Psoas muscle (tissue), 8 donors: ENCODE results near the gene CTDP1. TPM values are rescaled to one million over a fixed set of nuclear protein-coding genes. Genes with fewer than 3 reads are reported as not detected.
A peak's percentile ranks its signal among the peaks of the same experiment; 100 is the strongest.

Experiments
- ATAC-seq, 4 donors: fragments of 200-7000 bp; cut with Tn5 transposase; one replicate each; pipeline ENCODE4 v1.9.1; 2020; ENCODE audit warnings: moderate library complexity in 3 of 4, mild to moderate bottlenecking in 2 of 4
- DNase-seq, 2 donors: peaks; one replicate each; pipeline ENCODE4 v3.0.0-alpha.2; 2020
- H3K27ac ChIP-seq: fragments of 200-600 bp; one replicate; pipeline ENCODE4 v1.8.0; 2022
- H3K27me3 ChIP-seq, 3 donors: fragments of 200-600 bp in 1 of 3; one replicate each; pipeline versions ENCODE4 v1.6.1 to v1.8.0; 2013 to 2022; ENCODE audit warnings: low read length in 2 of 3, mild to moderate bottlenecking in 2 of 3, moderate library complexity in 1 of 3; ENCODE audit not compliant: insufficient read depth in 3 of 3
- H3K36me3 ChIP-seq, 2 donors: fragments of 200-600 bp in 1 of 2; one replicate each; pipeline versions ENCODE4 v1.6.1 to v1.8.0; 2013 to 2022; ENCODE audit warnings: low read depth in 1 of 2, mild to moderate bottlenecking in 1 of 2, moderate library complexity in 1 of 2; ENCODE audit not compliant: insufficient read depth in 1 of 2
- H3K4me1 ChIP-seq: fragments of 200-600 bp; one replicate; pipeline ENCODE4 v1.8.0; 2022
- H3K4me3 ChIP-seq: fragments of 200-600 bp; one replicate; pipeline ENCODE4 v1.8.0; 2022; ENCODE audit warnings: mild to moderate bottlenecking
- H3K9me3 ChIP-seq: fragments of 200-600 bp; one replicate; pipeline ENCODE4 v1.8.0; 2022
- WGBS, 3 donors: extraction: QIAGEN DNeasy Blood & Tissue Kit; methylation state at CpG; one replicate each; pipeline versions ENCODE4 v1.1.6 to v1.1.7; 2013; 5-methylcytosine and 5-hydroxymethylcytosine counted together
- intact Hi-C, 2 donors: fragments of 100-400 bp; cut with DNase I; formaldehyde crosslinking; loops; one replicate each; pipeline versions ENCODE4 v1.11.0 to v1.14.2; 2022
- polyA plus RNA-seq, 3 donors: library from polyadenylated mRNA; stranded (reverse); fragments of 200-250 nt; gene quantifications; one replicate each; pipeline ENCODE4 v1.2.3, GENCODE V29; 2013
- total RNA-seq, 4 donors: library from RNA; stranded (reverse); fragmentation: NEBNext Ultra II Directional in 2 of 4; extraction: Animal tissue kit (Norgen Biotek cat#: 25700) in 2 of 4; gene quantifications; one replicate each; pipeline versions ENCODE4 v1.2.1 to v1.2.4, GENCODE V29; 2021 to 2023
- TF ChIP-seq, protein P1 (sequence below): fragments of 200-600 bp; IDR thresholded peaks from one replicate; pipeline ENCODE4 v1.8.0; 2022; ENCODE audit warnings: antibody characterized with exemption
- donor health status: healthy with polysubstance abuse.
- donor health status: DM: no; HTN: no; CAD: no; lungs with moderate emphysema.
- donor health status: Bipolar disorder and iron deficiency.
- donor health status: healthy.
- donor health status: DM: yes; HTN: yes; CAD: no.
- donor health status: DM: no; HTN: no; CAD: no.
- donor health status: DM: no; HTN: no; CAD: no.
- donor health status: DM: yes; HTN: yes; CAD: no.

Gene CTDP1
- total and polyA plus RNA-seq, 7 donors, result 7.6 to 21.6 (median 12.4) TPM

DNA sequence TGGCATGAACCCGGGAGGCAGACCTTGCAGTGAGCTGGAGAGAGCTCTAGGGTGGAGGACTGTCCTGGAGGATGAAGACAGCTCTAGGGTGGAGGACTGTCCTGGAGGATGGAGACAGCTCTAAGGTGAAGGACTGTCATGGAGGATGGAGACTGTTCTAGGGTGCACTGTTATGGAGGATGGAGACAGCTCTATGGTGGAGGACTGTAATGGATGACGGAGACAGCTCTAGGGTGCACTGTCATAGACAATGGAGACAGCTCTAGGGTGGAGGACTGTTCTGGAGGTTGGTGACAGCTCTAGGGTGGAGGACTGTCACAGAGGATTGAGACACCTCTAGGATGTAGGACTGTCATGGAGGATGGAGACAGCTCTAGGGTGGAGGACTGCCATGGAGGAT lies 97.1 kb downstream of the CTDP1 start:
- Histone ChIP-seq H3K4me1 (no peaks in the 10 kb centered on the region), H3K27ac (no peak overlapping the region), H3K9me3 (no peaks in the 10 kb centered on the region), H3K27me3 (peaks cover 0 to 31% (median 25%) of the 10 kb centered on the region in 3 donors), H3K4me3 (no peak overlapping the region), H3K36me3 (no peaks in the 10 kb centered on the region)
- no peak for ATAC-seq
- intact Hi-C loops, result no loop called here
- no peak for DNase-seq
- WGBS, 3 donors, result 86 to 96% (median 86%) methylated on average over 2 of the region's 2 CpGs
- TF ChIP-seq, protein P1, sequence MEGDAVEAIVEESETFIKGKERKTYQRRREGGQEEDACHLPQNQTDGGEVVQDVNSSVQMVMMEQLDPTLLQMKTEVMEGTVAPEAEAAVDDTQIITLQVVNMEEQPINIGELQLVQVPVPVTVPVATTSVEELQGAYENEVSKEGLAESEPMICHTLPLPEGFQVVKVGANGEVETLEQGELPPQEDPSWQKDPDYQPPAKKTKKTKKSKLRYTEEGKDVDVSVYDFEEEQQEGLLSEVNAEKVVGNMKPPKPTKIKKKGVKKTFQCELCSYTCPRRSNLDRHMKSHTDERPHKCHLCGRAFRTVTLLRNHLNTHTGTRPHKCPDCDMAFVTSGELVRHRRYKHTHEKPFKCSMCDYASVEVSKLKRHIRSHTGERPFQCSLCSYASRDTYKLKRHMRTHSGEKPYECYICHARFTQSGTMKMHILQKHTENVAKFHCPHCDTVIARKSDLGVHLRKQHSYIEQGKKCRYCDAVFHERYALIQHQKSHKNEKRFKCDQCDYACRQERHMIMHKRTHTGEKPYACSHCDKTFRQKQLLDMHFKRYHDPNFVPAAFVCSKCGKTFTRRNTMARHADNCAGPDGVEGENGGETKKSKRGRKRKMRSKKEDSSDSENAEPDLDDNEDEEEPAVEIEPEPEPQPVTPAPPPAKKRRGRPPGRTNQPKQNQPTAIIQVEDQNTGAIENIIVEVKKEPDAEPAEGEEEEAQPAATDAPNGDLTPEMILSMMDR, result no peak

DNA sequence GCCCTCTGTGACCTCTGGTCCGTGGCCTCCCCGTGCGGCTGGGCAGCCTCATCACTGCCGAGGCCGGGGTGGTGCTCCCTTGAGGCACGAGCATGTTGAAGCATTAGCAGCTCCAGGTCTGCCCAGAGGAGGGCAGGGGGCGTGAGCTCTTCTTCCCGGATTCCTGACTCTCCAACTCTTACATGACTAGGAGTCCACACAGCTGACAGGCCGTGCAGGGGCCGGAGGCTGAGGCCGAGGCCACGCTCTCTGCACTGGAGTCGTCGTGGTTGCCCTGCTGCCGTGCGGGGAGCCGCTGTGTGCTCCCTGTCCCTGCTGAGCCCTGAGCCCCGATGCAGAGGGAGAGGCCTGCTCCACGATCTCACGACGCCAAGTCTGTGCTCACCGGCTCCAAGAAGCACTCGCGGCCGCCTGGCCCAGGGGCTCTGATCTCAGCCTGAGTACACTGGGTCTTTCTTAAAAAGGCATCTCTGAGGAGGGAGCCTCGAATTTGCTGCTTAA lies 98.7 kb downstream of the CTDP1 start:
- DNase-seq, result peak in 1 of 2 donors; percentile 34
- Histone ChIP-seq H3K36me3 (no peaks in the 10 kb centered on the region), H3K4me1 (no peaks in the 10 kb centered on the region), H3K27ac (no peak overlapping the region), H3K4me3 (no peak overlapping the region), H3K27me3 (peaks cover 0 to 33% (median 22%) of the 10 kb centered on the region in 3 donors), H3K9me3 (no peaks in the 10 kb centered on the region)
- intact Hi-C loops, result no loop called here
- ATAC-seq, result no peak
- TF ChIP-seq, protein P1, result no peak
- WGBS, 3 donors, result 42 to 49% (median 47%) methylated on average over 26 of the region's 26 CpGs

DNA sequence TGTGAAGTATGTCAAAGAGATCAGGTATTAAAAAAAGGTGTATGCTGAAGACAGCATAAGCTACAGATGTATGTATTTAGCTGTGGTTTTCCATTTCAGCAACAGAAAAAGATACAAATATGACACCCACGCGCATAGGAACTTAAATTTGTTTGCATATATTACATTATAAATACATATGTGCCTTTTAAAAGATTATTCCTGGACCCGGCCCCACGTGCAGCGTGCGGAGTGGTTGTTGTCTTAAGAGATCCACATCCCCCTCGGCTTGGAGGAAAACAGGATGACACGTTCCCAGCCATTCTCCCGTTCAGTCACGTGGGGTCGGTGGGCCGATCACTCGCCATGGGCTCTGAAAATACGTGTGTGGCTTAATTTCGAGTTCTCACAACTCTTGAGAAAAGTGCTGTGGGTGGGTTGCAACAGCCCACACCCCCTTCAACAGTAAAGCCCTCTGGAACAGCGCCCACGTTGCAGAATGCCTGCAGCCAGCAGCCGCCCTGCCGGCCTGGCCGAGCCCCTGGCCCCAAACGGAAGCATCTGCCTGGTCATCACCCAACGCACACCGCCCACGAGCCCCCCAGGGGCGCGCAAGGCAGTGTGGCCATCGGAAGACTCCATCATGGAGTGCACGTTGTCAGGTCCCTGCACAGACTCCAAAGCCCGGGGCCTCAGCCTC lies 99.6 kb downstream of the CTDP1 start:
- Histone ChIP-seq H3K4me3 (no peak overlapping the region), H3K4me1 (no peaks in the 10 kb centered on the region), H3K9me3 (no peaks in the 10 kb centered on the region), H3K36me3 (no peaks in the 10 kb centered on the region), H3K27me3 (peaks cover 0 to 29% (median 25%) of the 10 kb centered on the region in 3 donors), H3K27ac (no peak overlapping the region)
- TF ChIP-seq, protein P1, result no peak
- DNase-seq (peak in 1 of 2 donors; percentile 30), ATAC-seq (no peak)
- intact Hi-C loops, result no loop called here
- 74 to 80% (median 76%) methylated on average over 29 of the region's 29 CpGs for WGBS, 3 donors

DNA sequence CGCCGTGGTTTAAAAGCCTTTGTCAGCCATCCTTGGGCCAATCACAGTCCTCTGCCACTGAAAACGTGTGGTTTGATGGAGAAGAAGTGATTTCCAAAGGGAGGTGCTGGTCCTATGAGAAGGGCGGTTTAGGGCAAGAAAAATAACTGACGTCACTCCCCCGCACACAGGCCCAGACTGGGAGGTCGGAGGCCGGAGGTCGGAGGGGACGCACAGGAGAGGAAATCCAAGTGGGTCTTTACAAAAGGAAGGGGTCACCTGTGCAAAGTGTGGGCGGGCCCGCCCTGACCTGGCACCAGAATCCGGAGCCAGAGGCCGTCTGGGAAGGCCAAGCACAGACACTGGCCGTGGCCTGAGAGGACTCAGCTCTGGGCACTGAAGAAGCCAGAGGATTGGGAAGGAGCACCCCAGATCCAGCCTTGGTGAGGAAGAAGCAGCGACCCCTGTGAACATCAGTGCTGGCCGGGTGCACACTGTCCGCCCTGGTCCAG lies 100.1 kb downstream of the CTDP1 start:
- ATAC-seq (no peak), DNase-seq (peak in 1 of 2 donors; percentile 37)
- Histone ChIP-seq H3K4me1 (no peaks in the 10 kb centered on the region), H3K4me3 (no peak overlapping the region), H3K36me3 (no peaks in the 10 kb centered on the region), H3K27me3 (peaks cover 0 to 33% (median 26%) of the 10 kb centered on the region in 3 donors), H3K9me3 (no peaks in the 10 kb centered on the region), H3K27ac (no peak overlapping the region)
- intact Hi-C loops, result no loop called here
- TF ChIP-seq, protein P1, result no peak
- 77 to 84% (median 77%) methylated on average over 17 to 18 of the region's 18 CpGs for WGBS, 3 donors
